Motor neuron (in vitro differentiated cells): Measurements from ENCODE around the gene BCAR3. TPM values are rescaled to one million over a fixed set of nuclear protein-coding genes. Genes with fewer than 3 reads are reported as not detected.
A peak's percentile ranks its signal among the peaks of the same experiment; 100 is the strongest.

Experiments used
- ATAC-seq, 8 experiments: fragments of 200-7000 bp; cut with Tn5 transposase; replicated peaks in 6 of 8; 2 replicates each; pipeline ENCODE4 v1.8.0; 2021; ENCODE audit warnings: mild to moderate bottlenecking in 8 of 8, moderate library complexity in 8 of 8
- H3K27ac ChIP-seq, 2 donors: fragments of 250-450 bp; sonication (Bioruptor Pico); 2 replicates each; pipeline ENCODE4 v1.9.0; 2021; ENCODE audit warnings: antibody characterized with exemption in 2 of 2, mild to moderate bottlenecking in 2 of 2, moderate library complexity in 1 of 2
- H3K4me1 ChIP-seq, 2 donors: fragments of 250-450 bp; sonication (Bioruptor Pico); replicated peaks in 1 of 2; 2 replicates each; pipeline ENCODE4 v1.6.1; 2021; ENCODE audit warnings: antibody characterized with exemption in 2 of 2, mild to moderate bottlenecking in 2 of 2, moderate library complexity in 1 of 2
- H3K4me3 ChIP-seq, 5 donors: fragments of 250-450 bp; sonication (Bioruptor Pico); 2 replicates each; pipeline ENCODE4 v1.9.0; 2021; ENCODE audit warnings: antibody characterized with exemption in 5 of 5, mild to moderate bottlenecking in 5 of 5, moderate library complexity in 4 of 5
- whole genome bisulfite sequencing, 10 experiments: fragments of 450-650 bp; shearing (Covaris generic); methylation state at CpG; one replicate each; pipeline ENCODE4 v1.0.0; 2022; 5-methylcytosine and 5-hydroxymethylcytosine counted together
- in situ Hi-C, 9 experiments: fragments of 400-800 bp; cut with MboI; loops; one replicate each; pipeline ENCODE4 v1.15.0; 2021; ENCODE audit warnings: low sequenced_read_pairs in 9 of 9, low pct_unique_long_range_greater_than_20kb in 2 of 9; ENCODE audit not compliant: unreplicated experiment in 9 of 9
- total RNA-seq, 8 experiments: library from RNA; unstranded; fragments of 300-600 nt; gene quantifications; 2 replicates each; pipeline versions ENCODE4 v1.2.3 to v1.2.4, GENCODE V29; 2022

BCAR3 gene
- total RNA-seq, 8 experiments from 2014 or later = 7.9 to 49.4 (median 20.3) TPM

DNA sequence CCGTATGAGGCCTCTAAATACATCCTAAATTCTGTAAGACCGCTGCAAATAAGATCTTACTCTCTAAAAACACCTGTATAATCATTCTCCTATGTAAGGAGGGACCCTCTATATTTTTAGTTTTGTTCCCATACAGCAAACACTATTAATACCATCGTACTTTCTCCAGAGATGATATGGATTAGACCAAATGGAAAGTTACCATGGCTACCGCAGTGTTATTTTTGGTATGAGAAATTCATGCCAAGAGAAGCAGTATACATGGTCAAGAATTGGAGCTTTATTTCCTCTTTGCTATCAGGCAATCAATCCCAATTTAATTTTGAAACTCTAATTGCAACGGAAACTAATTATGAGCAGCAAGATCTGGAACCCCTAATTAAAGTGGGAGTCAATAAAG, 70.0 kb downstream of the BCAR3 start:
- H3K4me1 ChIP-seq = peaks cover 34 to 42% of the 10 kb centered on the region in 2 donors
- 81 to 100% (median 96%) methylated on average over 2 to 5 of the region's 5 CpGs; no CpG with 5 or more reads in 2 of the 10 experiments for WGBS, 10 experiments
- in situ Hi-C loops = loop anchor here in 1 of 9 experiments (25.0 kb wide), 1 partner anchor 149 kb away; no protein-coding TSS in a partner anchor
- no peak overlapping the region for H3K27ac ChIP-seq
- H3K4me3 ChIP-seq = no peak overlapping the region
- ATAC-seq = no peak

- H3K4me1 ChIP-seq = peaks cover 29 to 40% of the 10 kb centered on the region in 2 donors
- no peak overlapping the region for H3K4me3 ChIP-seq
- no peak overlapping the region for H3K27ac ChIP-seq
- 75 to 94% (median 91%) methylated on average over 1 to 8 of the region's 8 CpGs; no CpG with 5 or more reads in 3 of the 10 experiments for WGBS, 10 experiments
- no peak for ATAC-seq
- in situ Hi-C loops = loop anchor here in 1 of 9 experiments (25.0 kb wide), 1 partner anchor 147 kb away; no protein-coding TSS in a partner anchor
Measured at GRCh38 chr1:93609536-93609935, 72.1 kb downstream of the BCAR3 start.

DNA sequence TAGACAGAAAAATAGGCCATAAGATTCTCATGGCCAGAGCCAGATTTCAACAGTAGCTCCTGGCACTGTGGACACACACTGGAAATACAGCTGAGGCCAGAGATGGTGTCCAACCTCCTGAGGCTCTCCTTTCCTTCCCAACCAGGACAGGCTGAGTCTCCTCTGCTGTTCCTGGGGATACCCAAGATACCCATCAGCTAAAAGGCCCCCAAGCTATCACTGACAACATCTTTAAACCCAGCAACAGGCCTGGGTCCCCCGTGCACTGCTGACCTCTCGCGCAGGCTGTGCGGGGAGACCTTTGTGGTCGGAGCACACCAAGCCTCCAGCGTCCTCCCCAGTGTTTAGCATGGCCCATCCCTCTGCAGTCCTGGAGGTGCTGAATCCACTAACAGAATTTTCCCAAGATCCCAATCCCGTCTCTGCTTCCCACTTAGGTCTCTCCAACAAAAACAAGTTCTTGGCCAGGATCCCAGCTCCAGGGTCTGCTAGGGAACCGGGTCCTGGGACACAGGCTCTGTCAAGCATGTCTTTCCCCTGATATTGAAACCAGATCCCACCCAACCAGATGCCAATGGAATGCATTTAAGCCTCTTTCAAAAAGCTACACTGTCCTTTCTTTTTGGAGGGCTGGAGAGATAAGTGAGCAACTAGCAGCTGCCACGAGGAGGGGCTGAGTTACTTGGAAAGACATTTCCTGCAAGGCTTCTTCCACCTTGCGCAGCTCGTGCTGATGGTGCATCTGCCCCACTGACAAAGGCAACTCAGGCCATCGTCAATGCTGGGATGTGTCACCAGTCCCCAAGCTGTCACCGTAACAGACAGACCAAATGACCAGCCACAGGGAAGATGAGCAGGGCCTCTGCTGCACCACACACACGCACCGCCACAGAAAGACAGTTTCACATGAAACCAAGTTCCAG, 73.2 kb downstream of the BCAR3 start:
- ATAC-seq = no peak
- Histone ChIP-seq H3K4me1 (peaks cover 34 to 35% of the 10 kb centered on the region in 2 donors), H3K4me3 (no peak overlapping the region), H3K27ac (no peak overlapping the region)
- in situ Hi-C loops = loop anchor here in 1 of 9 experiments (25.0 kb wide), 1 partner anchor 146 kb away; no protein-coding TSS in a partner anchor
- 0 to 100% (median 94%) methylated on average over 1 to 10 of the region's 15 CpGs; no CpG with 5 or more reads in 1 of the 10 experiments for WGBS, 10 experiments

- WGBS, 10 experiments = 50 to 100% (median 95%) methylated on average over 1 to 5 of the region's 5 CpGs; no CpG with 5 or more reads in 3 of the 10 experiments
- Histone ChIP-seq H3K27ac (no peak overlapping the region), H3K4me1 (peaks cover 31 to 32% of the 10 kb centered on the region in 2 donors), H3K4me3 (no peak overlapping the region)
- no peak for ATAC-seq
- in situ Hi-C loops = loop anchor here in 1 of 9 experiments (25.0 kb wide), 1 partner anchor 145 kb away; no protein-coding TSS in a partner anchor
Measured at GRCh38 chr1:93607814-93608186, 73.8 kb downstream of the BCAR3 start.

GRCh38 chr1:93605812-93606512, 75.7 kb downstream of the BCAR3 start:
- Histone ChIP-seq H3K4me3 (no peak overlapping the region), H3K4me1 (peaks cover 23 to 26% of the 10 kb centered on the region in 2 donors), H3K27ac (no peak overlapping the region)
- ATAC-seq = peak in 3 of 8 experiments; percentile 19 to 97 (median 97)
- in situ Hi-C loops = loop anchor here in 1 of 9 experiments (25.0 kb wide), 1 partner anchor 144 kb away; no protein-coding TSS in a partner anchor
- 0 to 91% (median 71%) methylated on average over 1 to 4 of the region's 4 CpGs; no CpG with 5 or more reads in 1 of the 10 experiments for WGBS, 10 experiments

DNA sequence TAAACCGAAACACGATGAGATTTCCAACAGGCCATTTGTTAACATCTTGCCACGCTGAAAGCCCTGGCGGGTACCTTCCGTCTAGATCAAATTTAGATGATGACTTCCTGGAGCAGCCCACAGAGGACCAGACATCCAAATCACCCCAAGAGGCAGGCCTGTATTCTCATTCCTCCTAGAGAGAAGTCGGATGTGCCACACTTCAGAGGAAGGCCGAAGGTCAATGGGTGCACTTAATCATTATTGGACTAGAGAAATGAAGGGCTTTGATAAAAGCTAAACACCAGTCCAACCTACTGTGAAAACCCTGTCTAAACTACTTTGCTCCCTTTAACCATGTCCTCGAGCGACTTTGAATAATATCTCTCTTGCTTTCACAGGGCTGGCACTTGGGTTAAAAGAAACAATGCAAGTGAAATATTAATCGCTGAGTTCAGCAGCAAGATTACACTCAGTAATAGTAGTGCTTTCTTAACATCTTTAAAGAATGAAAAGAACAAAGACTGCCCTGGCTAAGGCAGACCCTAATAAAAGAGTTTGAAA, 76.5 kb downstream of the BCAR3 start:
- WGBS, 10 experiments = 57 to 98% (median 77%) methylated on average over 2 to 10 of the region's 10 CpGs; no CpG with 5 or more reads in 1 of the 10 experiments
- no peak for ATAC-seq
- no peak overlapping the region for H3K27ac ChIP-seq
- H3K4me3 ChIP-seq = no peak overlapping the region
- in situ Hi-C loops = loop anchor here in 1 of 9 experiments (25.0 kb wide), 1 partner anchor 143 kb away; no protein-coding TSS in a partner anchor
- H3K4me1 ChIP-seq = peaks cover 23 to 26% of the 10 kb centered on the region in 2 donors

- no peak overlapping the region for H3K4me3 ChIP-seq
- 0 to 90% (median 84%) methylated on average over 1 of the region's 1 CpG; no CpG with 5 or more reads in 4 of the 10 experiments for WGBS, 10 experiments
- in situ Hi-C loops = loop anchor here in 1 of 9 experiments (25.0 kb wide), 1 partner anchor 142 kb away; no protein-coding TSS in a partner anchor
- H3K27ac ChIP-seq = no peak overlapping the region
- peaks cover 23 to 26% of the 10 kb centered on the region in 2 donors for H3K4me1 ChIP-seq
- ATAC-seq = no peak
Measured at GRCh38 chr1:93604411-93604810, 77.2 kb downstream of the BCAR3 start.

DNA sequence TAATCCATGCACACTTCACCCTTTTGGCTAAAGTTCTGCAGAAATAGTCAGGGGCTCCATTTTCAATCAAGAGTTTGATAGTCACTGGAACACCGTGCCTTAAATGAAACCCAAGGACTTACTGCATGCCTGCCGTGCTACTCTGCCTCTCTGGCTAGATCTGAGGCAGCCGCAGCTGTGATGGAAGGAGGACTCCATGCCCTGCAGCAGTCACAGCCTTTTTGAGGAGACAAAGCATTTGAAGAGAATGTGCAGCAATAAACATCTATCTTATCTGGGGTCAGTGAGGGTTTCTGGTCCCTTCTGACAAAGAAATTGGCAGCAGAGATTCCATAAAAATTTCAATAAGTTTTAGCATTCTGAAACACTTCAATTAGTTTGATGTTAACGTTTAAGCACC, 78.0 kb downstream of the BCAR3 start:
- in situ Hi-C loops = loop anchor here in 1 of 9 experiments (25.0 kb wide), 1 partner anchor 141 kb away; no protein-coding TSS in a partner anchor
- ATAC-seq = peak in 1 of 8 experiments; percentile 66
- 0 to 100% (median 75%) methylated on average over 1 to 4 of the region's 4 CpGs; no CpG with 5 or more reads in 2 of the 10 experiments for WGBS, 10 experiments

GRCh38 chr1:93603106-93603505, 78.5 kb downstream of the BCAR3 start:
- Histone ChIP-seq H3K27ac (no peak overlapping the region), H3K4me3 (no peak overlapping the region), H3K4me1 (peaks cover 27% of the 10 kb centered on the region in 2 donors)
- 33 to 100% (median 78%) methylated on average over 1 to 3 of the region's 3 CpGs; no CpG with 5 or more reads in 1 of the 10 experiments for WGBS, 10 experiments
- in situ Hi-C loops = loop anchor here in 1 of 9 experiments (25.0 kb wide), 1 partner anchor 141 kb away; no protein-coding TSS in a partner anchor
- no peak for ATAC-seq

More for the DNA sequence above, 78.0 kb downstream of the BCAR3 start:
- peak overlapping the region in 1 of 2 donors; percentile 31 for H3K27ac ChIP-seq
- H3K4me1 ChIP-seq = peaks cover 23 to 26% of the 10 kb centered on the region in 2 donors
- no peak overlapping the region for H3K4me3 ChIP-seq

DNA sequence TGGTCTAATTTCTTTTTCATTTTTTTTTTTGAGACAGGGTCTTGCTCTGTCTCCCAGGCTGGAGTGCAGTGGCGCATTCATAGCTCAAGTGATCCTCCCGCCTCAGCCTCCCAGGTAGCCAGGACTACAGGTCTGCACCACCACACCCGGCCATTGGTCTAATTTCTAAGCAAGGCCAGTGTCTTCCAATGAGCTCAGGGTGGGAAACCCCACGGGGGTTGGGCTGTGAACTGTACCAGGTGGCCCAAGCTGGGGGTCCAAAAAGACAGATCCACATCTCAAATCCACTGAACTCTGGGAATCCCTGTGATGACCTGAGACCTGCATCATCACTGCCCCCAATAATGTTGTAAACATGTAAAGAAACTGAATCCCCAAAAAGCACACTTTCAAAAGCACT, 79.5 kb downstream of the BCAR3 start:
- ATAC-seq = no peak
- Histone ChIP-seq H3K27ac (no peak overlapping the region), H3K4me3 (no peak overlapping the region), H3K4me1 (peaks cover 31 to 34% of the 10 kb centered on the region in 2 donors)
- in situ Hi-C loops = loop anchor here in 1 of 9 experiments (25.0 kb wide), 1 partner anchor 140 kb away; no protein-coding TSS in a partner anchor
- 90 to 100% (median 100%) methylated on average over 1 to 4 of the region's 4 CpGs; no CpG with 5 or more reads in 2 of the 10 experiments for WGBS, 10 experiments

- in situ Hi-C loops = loop anchor here in 1 of 9 experiments (25.0 kb wide), 1 partner anchor 139 kb away; no protein-coding TSS in a partner anchor
- WGBS, 10 experiments = 64 to 100% (median 70%) methylated on average over 1 of the region's 1 CpG; no CpG with 5 or more reads in 7 of the 10 experiments
Measured at GRCh38 chr1:93601686-93602085, 80.0 kb downstream of the BCAR3 start.

DNA sequence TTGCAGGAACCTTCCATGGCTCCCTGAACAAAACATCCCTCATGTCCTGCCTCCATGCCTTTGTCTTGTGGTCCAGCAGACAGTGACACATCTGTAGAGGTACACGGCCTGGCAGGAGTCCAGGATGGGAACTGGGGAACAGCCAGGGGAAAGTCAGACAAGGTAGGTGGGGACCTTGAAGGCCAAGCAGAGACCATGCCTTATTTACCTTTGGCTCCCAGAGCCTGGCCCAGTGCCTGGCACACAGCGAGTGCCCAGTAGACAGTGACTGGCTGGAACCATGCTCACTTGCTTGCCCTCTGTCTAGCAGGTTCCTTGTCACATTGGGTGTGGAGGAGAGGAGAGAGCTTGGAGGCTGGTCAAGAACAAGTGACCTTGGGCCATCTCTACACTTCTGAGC, 81.0 kb downstream of the BCAR3 start:
- no peak overlapping the region for H3K27ac ChIP-seq
- H3K4me3 ChIP-seq = no peak overlapping the region
- 100% methylated on average over 1 to 2 of the region's 2 CpGs; no CpG with 5 or more reads in 7 of the 10 experiments for WGBS, 10 experiments
- ATAC-seq = no peak
- in situ Hi-C loops = loop anchor here in 1 of 9 experiments (25.0 kb wide), 1 partner anchor 138 kb away; no protein-coding TSS in a partner anchor
- peaks cover 39 to 40% of the 10 kb centered on the region in 2 donors for H3K4me1 ChIP-seq

More at GRCh38 chr1:93601686-93602085, 80.0 kb downstream of the BCAR3 start:
- H3K27ac ChIP-seq = no peak overlapping the region
- no peak for ATAC-seq
- H3K4me3 ChIP-seq = no peak overlapping the region
- peaks cover 32 to 34% of the 10 kb centered on the region in 2 donors for H3K4me1 ChIP-seq
